GM19452 (cell line): ENCODE results near the gene GPR78.

Experiments
- ATAC-seq: cut with Tn5 transposase; IDR thresholded peaks from one replicate; pipeline ENCODE4 v1.9.1; 2021; ENCODE audit not compliant: unreplicated experiment

Gene GPR78

GRCh38 chr4:8585721-8586212 is 5.6 kb downstream of the GPR78 start:
- no peak for ATAC-seq

- ATAC-seq: no peak
These were observed 6.1 kb downstream of the GPR78 start for GRCh38 chr4:8586246-8586645.

DNA sequence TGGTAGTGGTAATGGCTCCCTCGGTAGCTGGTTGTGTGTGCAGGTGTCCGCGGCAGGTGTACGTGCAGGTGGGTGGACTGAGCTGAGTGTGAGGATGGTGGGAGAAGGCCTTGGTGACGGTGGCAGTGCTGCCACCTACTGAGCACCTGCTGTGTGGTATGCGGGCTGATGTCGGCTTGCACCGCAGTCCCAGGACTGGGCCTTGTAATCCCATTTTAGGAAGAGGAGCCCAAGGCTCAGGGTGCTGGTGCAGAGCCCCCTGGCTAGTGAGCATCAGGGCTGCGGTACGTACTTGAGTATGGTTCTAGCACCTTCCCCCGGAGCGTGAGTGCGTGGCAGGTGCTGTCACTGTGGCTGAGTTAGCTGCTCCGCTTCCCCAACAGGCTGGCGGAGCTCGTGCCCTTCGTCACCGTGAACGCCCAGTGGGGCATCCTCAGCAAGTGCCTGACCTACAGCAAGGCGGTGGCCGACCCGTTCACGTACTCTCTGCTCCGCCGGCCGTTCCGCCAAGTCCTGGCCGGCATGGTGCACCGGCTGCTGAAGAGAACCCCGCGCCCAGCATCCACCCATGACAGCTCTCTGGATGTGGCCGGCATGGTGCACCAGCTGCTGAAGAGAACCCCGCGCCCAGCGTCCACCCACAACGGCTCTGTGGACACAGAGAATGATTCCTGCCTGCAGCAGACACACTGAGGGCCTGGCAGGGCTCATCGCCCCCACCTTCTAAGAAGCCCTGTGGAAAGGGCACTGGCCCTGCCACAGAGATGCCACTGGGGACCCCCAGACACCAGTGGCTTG is 6.7 kb downstream of the GPR78 start:
- no peak for ATAC-seq

DNA sequence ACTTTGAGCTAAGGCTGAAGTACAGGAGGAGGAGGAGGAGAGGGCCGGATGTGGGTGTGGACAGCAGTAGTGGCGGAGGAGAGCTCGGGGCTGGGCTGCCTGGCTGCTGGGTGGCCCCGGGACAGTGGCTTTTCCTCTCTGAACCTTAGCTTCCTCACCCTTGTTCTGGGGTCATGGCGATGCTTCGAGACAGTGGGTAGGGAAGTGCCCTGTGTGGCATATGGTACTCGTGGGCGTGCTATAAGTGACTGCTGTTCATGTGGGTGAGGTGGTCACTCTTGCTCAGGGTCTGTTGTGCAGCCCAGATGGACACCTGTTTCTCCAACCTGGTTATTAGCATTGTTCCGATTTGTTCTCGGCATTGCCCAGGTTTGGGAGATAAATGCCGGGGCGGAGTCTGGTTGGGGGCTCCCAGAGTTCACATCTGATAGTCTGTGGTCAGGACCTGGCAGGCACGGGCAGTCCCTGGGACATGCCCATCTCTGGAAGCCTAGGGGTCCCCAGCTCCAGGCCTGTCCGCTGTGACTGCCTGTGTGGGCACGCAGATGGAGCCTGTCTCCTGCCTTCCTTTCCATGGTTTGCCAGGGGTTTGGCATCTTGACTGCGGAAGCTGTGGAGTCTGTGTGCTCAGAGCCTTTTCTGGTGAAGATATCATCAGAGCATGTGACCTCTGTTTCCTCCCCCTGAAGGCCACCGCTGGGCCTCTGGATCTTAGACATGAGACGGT is 7.4 kb downstream of the GPR78 start:
- no peak for ATAC-seq

GRCh38 chr4:8588196-8588470 is 7.9 kb downstream of the GPR78 start:
- ATAC-seq: no peak

DNA sequence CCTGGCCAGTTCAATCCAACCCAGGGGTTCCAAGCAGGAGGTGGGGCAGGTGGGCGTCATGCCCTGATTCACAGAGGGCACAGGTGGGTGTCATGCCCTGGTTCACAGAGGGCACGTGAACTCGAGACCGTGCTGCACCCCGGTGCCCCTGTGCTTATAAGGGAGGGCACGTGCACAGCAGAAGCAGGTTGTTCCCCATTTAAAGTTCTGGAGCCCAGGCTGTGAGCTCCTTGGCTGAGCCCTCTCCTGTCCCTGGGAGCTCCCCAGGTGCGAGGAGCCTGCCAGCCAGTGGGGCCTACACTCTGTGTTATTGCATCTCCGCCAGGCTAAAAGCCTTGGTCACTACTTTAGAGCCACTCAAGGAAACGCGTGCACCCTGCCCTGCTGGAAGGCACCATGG is 9.1 kb downstream of the GPR78 start:
- no peak for ATAC-seq

DNA sequence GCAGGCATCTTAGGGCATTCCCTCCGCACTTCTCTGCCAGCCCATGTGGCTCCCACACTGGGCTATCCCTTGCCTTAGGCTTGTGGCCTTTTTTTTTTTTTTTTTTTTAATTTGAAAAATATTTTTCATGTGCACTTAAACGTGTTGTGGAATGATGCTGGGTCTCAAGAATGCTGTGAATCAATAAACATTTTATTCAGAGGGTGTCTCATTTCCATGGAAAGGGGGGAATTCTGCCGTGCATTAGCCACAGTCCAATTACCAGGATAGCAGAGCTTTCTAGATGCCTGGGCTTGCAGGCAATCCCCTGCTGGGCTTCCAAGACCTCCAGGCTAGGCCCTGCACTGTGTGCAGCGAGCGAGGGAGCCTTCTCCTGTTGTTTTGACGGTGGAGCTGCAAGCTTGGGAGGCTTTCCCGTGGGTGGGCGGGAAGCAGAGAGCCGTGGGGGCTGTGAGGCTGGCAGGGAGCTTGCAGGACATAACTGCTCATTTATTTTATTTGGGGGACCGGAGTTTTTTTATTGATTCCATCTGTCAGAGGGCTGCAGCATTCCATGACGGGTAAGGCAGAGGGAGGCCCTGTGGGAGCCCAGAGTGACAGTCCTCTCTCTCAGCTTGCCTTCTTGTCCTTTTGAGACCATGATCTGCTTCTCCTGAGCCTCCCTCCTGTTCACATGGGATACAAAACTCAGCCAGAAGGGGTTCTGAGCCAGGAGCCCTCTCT is 9.8 kb downstream of the GPR78 start:
- ATAC-seq: no peak

GRCh38 chr4:8590546-8590880 is 10.3 kb downstream of the GPR78 start:
- ATAC-seq: no peak

DNA sequence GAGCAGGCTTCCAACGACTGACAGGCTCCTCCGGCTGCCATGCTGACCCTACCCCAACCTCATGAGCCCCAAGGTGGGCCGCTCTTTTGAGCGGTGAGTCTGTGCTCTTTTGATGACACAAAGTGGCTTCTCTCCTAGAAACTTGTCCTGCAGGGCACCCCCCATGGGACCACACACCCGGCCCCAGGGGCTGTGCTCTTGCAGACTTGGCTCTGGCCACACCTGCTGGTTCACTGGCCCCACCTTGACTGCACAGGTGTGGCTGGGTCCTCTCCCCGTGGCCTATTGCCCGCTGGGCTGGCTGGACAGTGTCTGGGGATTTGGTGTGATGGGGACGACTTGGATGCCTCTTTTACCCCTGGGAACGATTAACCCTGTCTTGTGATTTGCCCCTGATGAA is 10.9 kb downstream of the GPR78 start:
- ATAC-seq: no peak

DNA sequence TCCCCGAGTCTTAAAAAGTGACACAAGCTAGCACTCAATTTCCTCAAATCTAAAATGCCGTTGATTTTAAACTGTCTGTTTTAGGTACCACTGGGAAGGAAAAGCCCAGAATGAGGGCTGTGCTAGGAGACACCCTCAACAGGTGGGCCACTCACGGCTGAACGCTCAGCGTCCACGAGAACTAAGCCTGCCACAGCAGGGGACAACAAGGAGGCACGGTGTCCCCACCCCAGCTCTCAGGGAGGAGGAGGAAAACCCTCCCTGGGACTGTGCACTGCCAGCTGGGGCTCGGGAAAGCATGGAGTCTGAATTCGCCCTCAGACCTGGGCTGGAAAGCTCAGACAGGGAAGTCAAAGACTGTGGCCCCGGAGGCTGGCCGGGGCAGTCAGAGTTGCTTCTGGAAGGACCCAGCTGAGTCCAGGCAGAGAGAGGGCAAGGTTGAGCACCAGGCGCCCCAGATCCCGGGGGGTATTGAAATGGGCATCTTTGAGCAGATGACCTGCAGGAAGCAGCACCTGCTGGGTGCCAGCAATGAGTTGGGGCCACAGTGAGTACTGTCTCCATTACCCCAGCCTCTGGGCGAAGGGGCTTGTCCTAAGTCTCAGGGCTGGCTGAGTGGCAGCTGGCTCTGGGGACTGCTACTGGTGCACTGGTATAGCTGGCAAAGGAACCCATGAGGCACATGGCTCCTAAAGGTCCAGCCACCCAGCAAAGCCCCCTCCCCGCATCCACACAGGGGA is 11.6 kb downstream of the GPR78 start:
- no peak for ATAC-seq

DNA sequence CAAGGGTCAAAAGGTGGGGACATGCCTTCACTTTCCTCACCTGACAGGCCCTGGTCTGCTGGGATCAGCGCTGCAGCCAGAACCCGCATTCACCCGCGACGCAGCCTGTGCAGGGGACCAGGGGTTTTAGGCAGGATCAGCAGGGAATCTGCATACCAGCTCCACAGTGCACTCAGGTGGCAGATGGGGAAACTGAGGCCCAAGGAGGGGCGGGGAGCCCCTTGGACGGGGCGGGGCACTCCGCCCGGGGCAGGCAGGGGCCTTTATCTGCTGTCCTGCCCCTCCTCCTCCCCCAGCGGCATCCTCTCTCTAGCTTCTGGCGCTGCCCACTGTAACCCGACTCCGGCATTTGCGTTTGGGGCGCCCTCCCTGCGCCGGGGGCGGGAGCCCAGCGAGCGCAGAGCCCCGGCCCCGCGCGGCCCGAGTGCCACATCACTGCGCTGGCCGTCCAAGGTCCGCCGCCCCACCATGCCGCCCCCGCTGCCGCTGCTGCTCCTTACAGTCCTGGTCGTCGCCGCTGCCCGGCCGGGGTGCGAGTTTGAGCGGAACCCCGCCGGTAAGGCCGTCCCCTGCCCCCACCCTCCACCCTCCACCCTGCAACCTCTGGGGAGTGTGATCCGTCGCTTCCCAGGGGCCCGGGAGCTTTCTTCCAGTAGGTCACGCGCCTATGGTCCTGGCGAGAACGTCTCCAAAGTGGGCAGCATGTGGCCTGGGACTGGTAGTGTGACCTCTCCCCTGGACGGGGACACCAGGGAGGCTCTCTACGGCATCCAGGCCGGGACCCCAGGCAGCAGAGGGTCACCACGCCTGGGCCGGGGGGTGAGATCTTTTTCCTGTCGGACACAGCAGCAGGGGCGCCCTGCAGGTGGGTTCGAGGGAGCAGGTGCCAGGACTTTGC is 12.4 kb downstream of the GPR78 start, which contains the start of gene CPZ:
TSS of gene CPZ (plus strand) at position 400 of the 898 bp plus-strand sequence. CDS start at position 469, 69 bp downstream.
- no peak for ATAC-seq

DNA sequence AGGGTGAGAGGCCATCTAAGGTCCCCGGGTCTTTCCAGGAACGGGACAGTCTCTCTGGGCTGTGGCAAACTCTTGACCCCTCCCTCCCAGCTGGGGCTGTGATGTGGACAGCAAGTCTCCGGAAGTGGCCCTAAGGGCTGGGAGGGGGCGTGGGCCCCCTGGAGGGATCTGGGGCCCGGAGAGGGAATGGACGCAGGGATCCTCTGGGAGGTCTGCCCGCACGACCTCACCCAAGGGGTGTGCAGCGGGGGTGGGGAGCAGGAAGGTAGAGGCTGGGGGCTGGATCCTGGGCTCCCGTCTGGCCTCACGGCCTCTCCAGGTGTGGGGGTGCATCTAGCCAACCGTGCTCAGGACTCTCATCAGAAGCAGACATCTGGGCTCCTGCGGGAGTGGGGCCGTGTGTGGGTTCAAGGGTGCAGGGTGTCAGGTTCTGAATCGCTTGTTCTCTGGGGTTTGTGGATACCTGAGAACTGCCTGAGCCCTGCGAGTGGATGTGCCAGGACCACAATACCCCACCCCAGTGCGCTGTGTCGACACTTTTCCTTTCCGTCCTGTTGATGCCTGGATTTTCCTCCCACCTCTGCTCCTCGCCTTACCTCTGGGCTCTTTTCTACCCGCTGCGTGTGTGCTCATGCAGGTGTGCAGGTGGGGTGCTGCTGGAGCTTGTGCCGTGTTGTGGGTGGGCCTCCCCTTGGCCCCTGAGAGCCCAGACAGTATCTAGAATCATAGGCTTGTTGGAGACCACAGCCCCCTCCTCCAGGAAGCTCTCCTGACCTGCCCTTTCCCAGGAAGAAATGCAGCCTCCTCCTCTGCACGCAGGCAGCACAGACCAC is 13.3 kb downstream of the GPR78 start:
- no peak for ATAC-seq

- no peak for ATAC-seq
These were observed 14.2 kb downstream of the GPR78 start for GRCh38 chr4:8594097-8595038.

DNA sequence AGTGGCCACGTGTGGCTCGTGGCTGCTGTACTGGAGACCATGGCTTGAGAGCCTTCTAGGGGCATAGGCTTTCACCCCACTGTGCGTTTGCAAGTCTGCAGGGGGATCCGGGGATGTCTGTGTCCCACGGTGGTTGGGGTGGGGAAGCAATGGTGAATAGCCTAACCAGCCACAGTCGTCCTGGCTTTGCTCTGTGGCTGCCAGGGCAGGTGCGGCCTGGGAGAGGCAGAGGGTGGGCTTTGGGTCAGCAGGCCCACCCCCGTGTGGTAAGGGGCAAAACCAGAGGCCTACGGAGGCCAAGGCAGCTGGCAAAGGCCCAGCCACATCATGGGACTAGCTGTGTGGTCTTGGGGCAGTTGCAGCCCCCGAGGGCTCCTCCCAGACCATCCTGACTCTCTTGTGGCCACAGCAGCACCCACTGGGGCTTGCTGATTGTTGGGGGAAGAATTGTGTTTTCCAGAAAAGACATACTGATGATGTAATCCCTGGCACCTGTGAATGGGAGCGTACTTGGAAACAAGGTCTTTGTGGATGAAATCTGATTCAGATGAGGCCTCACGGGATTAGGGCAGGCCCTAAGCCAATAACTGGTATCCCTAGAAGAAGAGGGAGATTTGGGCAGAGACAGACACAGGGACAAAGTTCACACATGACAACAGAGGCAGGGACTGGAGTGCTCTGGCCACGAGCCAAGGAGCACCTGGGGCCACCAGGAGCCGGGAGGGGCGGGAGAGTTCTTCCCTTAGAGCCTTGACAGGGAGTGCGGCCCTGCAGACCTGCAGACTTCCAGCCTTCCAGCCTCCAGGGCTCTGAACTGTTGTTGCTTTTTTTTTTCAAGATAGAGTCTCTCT is 15.3 kb downstream of the GPR78 start:
- no peak for ATAC-seq

DNA sequence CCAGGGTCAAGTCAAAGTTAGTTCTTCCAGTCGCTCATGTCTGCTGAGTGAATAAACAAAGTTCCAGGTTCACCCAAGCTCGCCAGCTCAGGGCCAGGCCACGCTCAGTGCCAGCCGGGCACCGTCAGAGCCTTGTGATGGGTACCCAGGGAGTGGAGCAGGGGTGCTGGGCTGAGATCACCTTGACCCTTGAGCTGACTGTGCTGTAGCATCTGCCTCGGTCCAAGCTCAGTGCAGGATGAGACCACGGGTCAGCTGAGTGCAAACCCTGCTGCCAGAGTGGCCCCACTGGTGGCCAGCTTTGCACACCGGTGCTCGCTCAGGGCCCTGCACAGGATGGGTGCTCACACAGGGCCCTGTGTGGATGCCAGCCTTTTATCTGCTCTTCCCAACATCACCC is 16.7 kb downstream of the GPR78 start:
- ATAC-seq: no peak

DNA sequence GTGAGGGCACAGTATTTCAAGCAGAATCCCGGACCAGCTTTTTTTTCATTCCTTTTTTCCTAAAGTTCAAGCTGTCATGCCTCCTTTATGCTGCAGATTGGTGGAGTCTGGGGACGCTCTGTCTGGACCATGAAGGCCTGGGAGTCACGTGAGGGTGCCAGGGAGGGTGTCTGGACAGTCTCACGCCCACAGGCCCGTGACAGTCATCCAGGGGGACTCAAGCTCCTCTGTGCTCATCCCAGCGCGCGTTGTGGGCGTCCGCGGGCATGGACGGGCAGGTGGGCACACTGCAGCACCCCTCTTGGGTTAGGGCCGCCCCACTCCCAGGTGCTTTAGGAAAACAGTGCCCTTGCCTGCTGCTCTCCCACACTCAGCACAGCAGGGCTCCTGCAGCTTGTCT is 17.1 kb downstream of the GPR78 start:
- ATAC-seq: no peak

DNA sequence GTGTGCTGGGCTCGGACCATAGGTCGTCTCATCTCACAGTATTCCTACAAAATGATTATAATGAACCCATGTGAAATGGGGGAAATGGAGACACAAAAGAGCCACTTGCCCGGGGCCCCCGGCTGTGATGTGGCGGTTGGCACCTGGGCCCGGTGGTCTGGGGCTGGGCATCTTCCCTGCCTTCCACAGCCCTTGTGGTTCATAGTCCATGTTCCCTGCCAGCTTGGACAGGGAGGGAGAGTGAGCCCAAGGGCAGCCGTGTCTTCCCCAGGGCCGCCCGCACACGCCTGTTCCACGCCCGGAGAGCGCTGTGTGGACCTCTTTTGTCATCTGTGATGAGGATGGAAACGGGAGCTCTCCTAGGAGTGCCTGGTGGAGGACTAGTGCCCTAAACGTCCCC is 17.6 kb downstream of the GPR78 start:
- no peak for ATAC-seq
